Left ventricle myocardium inferior (tissue), 1 donor: ENCODE data around the gene PIK3C2G. TPM values are rescaled to one million over a fixed set of nuclear protein-coding genes. Genes with fewer than 3 reads are reported as not detected.

Source experiments
- DNase-seq: peaks from one replicate; pipeline ENCODE4 v3.0.0-alpha.2; 2020
- H3K27ac ChIP-seq: fragments of 200-600 bp; replicated peaks from 2 replicates; pipeline ENCODE4 v1.8.0; 2021
- H3K27me3 ChIP-seq: fragments of 200-600 bp; 2 replicates; pipeline ENCODE4 v1.8.0; 2021; ENCODE audit warnings: low read depth
- H3K36me3 ChIP-seq: fragments of 200-600 bp; 2 replicates; pipeline ENCODE4 v1.8.0; 2021
- H3K4me1 ChIP-seq: fragments of 200-600 bp; 2 replicates; pipeline ENCODE4 v1.8.0; 2021
- H3K4me3 ChIP-seq: fragments of 200-600 bp; 2 replicates; pipeline ENCODE4 v1.8.0; 2021; ENCODE audit warnings: mild to moderate bottlenecking, moderate library complexity
- H3K9me3 ChIP-seq: fragments of 200-600 bp; replicated peaks from 2 replicates; pipeline ENCODE4 v1.8.0; 2021
- CTCF ChIP-seq: fragments of 200-600 bp; IDR thresholded peaks from 2 replicates; pipeline ENCODE4 v1.8.0; 2021; ENCODE audit warnings: antibody characterized with exemption, mild to moderate bottlenecking, borderline replicate concordance
- intact Hi-C: fragments of 100-400 bp; cut with micrococcal nuclease; formaldehyde crosslinking; loops from one replicate; pipeline ENCODE4 v1.11.0; 2022
- total RNA-seq: library from RNA; stranded (reverse); fragmentation: NEBNext Ultra II Directional; extraction: Animal tissue kit (Norgen Biotek cat#: 25700); gene quantifications from one replicate; pipeline ENCODE4 v1.2.1, GENCODE V29; 2021
- donor health status: DM: no; HTN: yes; CAD: no; lungs with severe emphysema.

Gene PIK3C2G
- total RNA-seq, 1 donor from 2014 or later: not detected

GRCh38 chr12:18576648-18577047 is 315.3 kb downstream of the PIK3C2G start:
- TF ChIP-seq CTCF: no peak
- H3K4me3 ChIP-seq: no peak overlapping the region
- H3K27ac ChIP-seq: no peak overlapping the region
- intact Hi-C loops: no loop called here
- H3K4me1 ChIP-seq: no peaks in the 10 kb centered on the region
- H3K27me3 ChIP-seq: no peaks in the 10 kb centered on the region
- no peak for DNase-seq
- peaks cover 8% of the 10 kb centered on the region for H3K9me3 ChIP-seq
- H3K36me3 ChIP-seq: no peaks in the 10 kb centered on the region

GRCh38 chr12:18578191-18578590 is 316.9 kb downstream of the PIK3C2G start:
- H3K4me3 ChIP-seq: no peak overlapping the region
- no peaks in the 10 kb centered on the region for H3K27me3 ChIP-seq
- no peaks in the 10 kb centered on the region for H3K4me1 ChIP-seq
- DNase-seq: no peak
- TF ChIP-seq CTCF: no peak
- H3K36me3 ChIP-seq: no peaks in the 10 kb centered on the region
- peaks cover 1% of the 10 kb centered on the region for H3K9me3 ChIP-seq
- no peak overlapping the region for H3K27ac ChIP-seq
- intact Hi-C loops: no loop called here

GRCh38 chr12:18580291-18580690 is 319.0 kb downstream of the PIK3C2G start:
- peaks cover 20% of the 10 kb centered on the region for H3K9me3 ChIP-seq
- H3K27ac ChIP-seq: no peak overlapping the region
- no peaks in the 10 kb centered on the region for H3K27me3 ChIP-seq
- TF ChIP-seq CTCF: no peak
- no peaks in the 10 kb centered on the region for H3K4me1 ChIP-seq
- intact Hi-C loops: no loop called here
- no peak overlapping the region for H3K4me3 ChIP-seq
- no peaks in the 10 kb centered on the region for H3K36me3 ChIP-seq
- DNase-seq: no peak

GRCh38 chr12:18580706-18581105 is 319.4 kb downstream of the PIK3C2G start:
- Histone ChIP-seq H3K4me3 (no peak overlapping the region), H3K4me1 (no peaks in the 10 kb centered on the region), H3K36me3 (no peaks in the 10 kb centered on the region), H3K27ac (no peak overlapping the region), H3K27me3 (no peaks in the 10 kb centered on the region), H3K9me3 (peaks cover 24% of the 10 kb centered on the region)
- no peak for TF ChIP-seq CTCF
- intact Hi-C loops: no loop called here
- DNase-seq: no peak

GRCh38 chr12:18581232-18581962 is 320.1 kb downstream of the PIK3C2G start:
- no peak for TF ChIP-seq CTCF
- no peak for DNase-seq
- no peaks in the 10 kb centered on the region for H3K4me1 ChIP-seq
- peaks cover 28% of the 10 kb centered on the region for H3K9me3 ChIP-seq
- H3K36me3 ChIP-seq: no peaks in the 10 kb centered on the region
- intact Hi-C loops: no loop called here
- H3K27me3 ChIP-seq: no peaks in the 10 kb centered on the region
- no peak overlapping the region for H3K27ac ChIP-seq
- H3K4me3 ChIP-seq: no peak overlapping the region
